Psoas muscle (tissue), 8 donors: Measurements from ENCODE around the gene COMMD10. TPM values are rescaled to one million over a fixed set of nuclear protein-coding genes. Genes with fewer than 3 reads are reported as not detected.

Source experiments
- ATAC-seq, 4 donors: fragments of 200-7000 bp; cut with Tn5 transposase; one replicate each; pipeline ENCODE4 v1.9.1; 2020; ENCODE audit warnings: moderate library complexity in 3 of 4, mild to moderate bottlenecking in 2 of 4
- DNase-seq, 2 donors: peaks; one replicate each; pipeline ENCODE4 v3.0.0-alpha.2; 2020
- H3K27ac ChIP-seq: fragments of 200-600 bp; one replicate; pipeline ENCODE4 v1.8.0; 2022
- H3K27me3 ChIP-seq, 3 donors: fragments of 200-600 bp in 1 of 3; one replicate each; pipeline versions ENCODE4 v1.6.1 to v1.8.0; 2013 to 2022; ENCODE audit warnings: low read length in 2 of 3, mild to moderate bottlenecking in 2 of 3, moderate library complexity in 1 of 3; ENCODE audit not compliant: insufficient read depth in 3 of 3
- H3K36me3 ChIP-seq, 2 donors: fragments of 200-600 bp in 1 of 2; one replicate each; pipeline versions ENCODE4 v1.6.1 to v1.8.0; 2013 to 2022; ENCODE audit warnings: low read depth in 1 of 2, mild to moderate bottlenecking in 1 of 2, moderate library complexity in 1 of 2; ENCODE audit not compliant: insufficient read depth in 1 of 2
- H3K4me1 ChIP-seq: fragments of 200-600 bp; one replicate; pipeline ENCODE4 v1.8.0; 2022
- H3K4me3 ChIP-seq: fragments of 200-600 bp; one replicate; pipeline ENCODE4 v1.8.0; 2022; ENCODE audit warnings: mild to moderate bottlenecking
- H3K9me3 ChIP-seq: fragments of 200-600 bp; one replicate; pipeline ENCODE4 v1.8.0; 2022
- CTCF ChIP-seq: fragments of 200-600 bp; IDR thresholded peaks from one replicate; pipeline ENCODE4 v1.8.0; 2022; ENCODE audit warnings: antibody characterized with exemption
- WGBS, 3 donors: extraction: QIAGEN DNeasy Blood & Tissue Kit; methylation state at CpG; one replicate each; pipeline versions ENCODE4 v1.1.6 to v1.1.7; 2013; 5-methylcytosine and 5-hydroxymethylcytosine counted together
- intact Hi-C, 2 donors: fragments of 100-400 bp; cut with DNase I; formaldehyde crosslinking; loops; one replicate each; pipeline versions ENCODE4 v1.11.0 to v1.14.2; 2022
- polyA plus RNA-seq, 3 donors: library from polyadenylated mRNA; stranded (reverse); fragments of 200-250 nt; gene quantifications; one replicate each; pipeline ENCODE4 v1.2.3, GENCODE V29; 2013
- total RNA-seq, 4 donors: library from RNA; stranded (reverse); fragmentation: NEBNext Ultra II Directional in 2 of 4; extraction: Animal tissue kit (Norgen Biotek cat#: 25700) in 2 of 4; gene quantifications; one replicate each; pipeline versions ENCODE4 v1.2.1 to v1.2.4, GENCODE V29; 2021 to 2023
- donor health status: healthy with polysubstance abuse.
- donor health status: DM: no; HTN: no; CAD: no; lungs with moderate emphysema.
- donor health status: Bipolar disorder and iron deficiency.
- donor health status: healthy.
- donor health status: DM: yes; HTN: yes; CAD: no.
- donor health status: DM: no; HTN: no; CAD: no.
- donor health status: DM: no; HTN: no; CAD: no.
- donor health status: DM: yes; HTN: yes; CAD: no.

Gene COMMD10
- total and polyA plus RNA-seq, 7 donors = 8.4 to 23.0 (median 16.7) TPM

GRCh38 chr5:116042375-116042774 is 42.5 kb upstream of the COMMD10 start:
- ATAC-seq = no peak
- no peak for DNase-seq
- intact Hi-C loops = no loop called here
- TF ChIP-seq CTCF = no peak
- no peak overlapping the region for H3K27ac ChIP-seq
- no peaks in the 10 kb centered on the region for H3K36me3 ChIP-seq
- no peak overlapping the region for H3K4me3 ChIP-seq
- H3K9me3 ChIP-seq = no peaks in the 10 kb centered on the region
- H3K4me1 ChIP-seq = no peaks in the 10 kb centered on the region
- H3K27me3 ChIP-seq = no peaks in the 10 kb centered on the region

- Histone ChIP-seq H3K27ac (no peak overlapping the region), H3K4me1 (no peaks in the 10 kb centered on the region), H3K27me3 (no peaks in the 10 kb centered on the region), H3K36me3 (no peaks in the 10 kb centered on the region), H3K9me3 (no peaks in the 10 kb centered on the region), H3K4me3 (no peak overlapping the region)
- DNase-seq (no peak), ATAC-seq (no peak)
- WGBS, 3 donors = 70 to 73% (median 73%) methylated on average over 3 of the region's 3 CpGs
- no peak for TF ChIP-seq CTCF
- intact Hi-C loops = no loop called here
These were observed 40.8 kb upstream of the COMMD10 start for GRCh38 chr5:116044073-116044472.

- Histone ChIP-seq H3K27me3 (no peaks in the 10 kb centered on the region), H3K9me3 (no peaks in the 10 kb centered on the region), H3K27ac (no peak overlapping the region), H3K4me3 (no peak overlapping the region), H3K4me1 (no peaks in the 10 kb centered on the region), H3K36me3 (no peaks in the 10 kb centered on the region)
- TF ChIP-seq CTCF = no peak
- WGBS, 3 donors = 69 to 84% (median 73%) methylated on average over 2 of the region's 2 CpGs
- intact Hi-C loops = no loop called here
- ATAC-seq = no peak
- DNase-seq = no peak
These were observed 39.0 kb upstream of the COMMD10 start for GRCh38 chr5:116045821-116046220.

GRCh38 chr5:116046261-116046660 is 38.6 kb upstream of the COMMD10 start:
- intact Hi-C loops = no loop called here
- Histone ChIP-seq H3K9me3 (no peaks in the 10 kb centered on the region), H3K36me3 (no peaks in the 10 kb centered on the region), H3K27me3 (no peaks in the 10 kb centered on the region), H3K4me3 (no peak overlapping the region), H3K27ac (no peak overlapping the region), H3K4me1 (no peaks in the 10 kb centered on the region)
- no peak for ATAC-seq
- no peak for TF ChIP-seq CTCF
- 84 to 93% (median 85%) methylated on average over 3 of the region's 3 CpGs for WGBS, 3 donors
- no peak for DNase-seq

GRCh38 chr5:116046823-116047222 is 38.0 kb upstream of the COMMD10 start:
- H3K9me3 ChIP-seq = no peaks in the 10 kb centered on the region

More at GRCh38 chr5:116046823-116047222, 38.0 kb upstream of the COMMD10 start:
- H3K4me3 ChIP-seq = no peak overlapping the region
- no peaks in the 10 kb centered on the region for H3K4me1 ChIP-seq
- WGBS, 3 donors = 67 to 85% (median 83%) methylated on average over 2 of the region's 2 CpGs
- no peaks in the 10 kb centered on the region for H3K27me3 ChIP-seq
- ATAC-seq (no peak), DNase-seq (no peak)
- no peak overlapping the region for H3K27ac ChIP-seq
- no peaks in the 10 kb centered on the region for H3K36me3 ChIP-seq
- intact Hi-C loops = no loop called here
- TF ChIP-seq CTCF = no peak
